Stimulated activated CD8-positive, alpha-beta memory T cell treated with anti-CD3 and anti-CD28 coated beads, Interleukin-4, amount 100 ng/mL, for 24 hours (primary cell): ENCODE data around the gene CALM3.
"Not testable (repeated sequence)": the region's sequence is repeated elsewhere in the genome, so short reads cannot be mapped to it uniquely, and the experiment has no call there.

Source experiments
- DNase-seq: peaks from one replicate; pipeline ENCODE4 v3.0.0-alpha.2; 2020; ENCODE audit warnings: low read depth

The CALM3 gene

DNA sequence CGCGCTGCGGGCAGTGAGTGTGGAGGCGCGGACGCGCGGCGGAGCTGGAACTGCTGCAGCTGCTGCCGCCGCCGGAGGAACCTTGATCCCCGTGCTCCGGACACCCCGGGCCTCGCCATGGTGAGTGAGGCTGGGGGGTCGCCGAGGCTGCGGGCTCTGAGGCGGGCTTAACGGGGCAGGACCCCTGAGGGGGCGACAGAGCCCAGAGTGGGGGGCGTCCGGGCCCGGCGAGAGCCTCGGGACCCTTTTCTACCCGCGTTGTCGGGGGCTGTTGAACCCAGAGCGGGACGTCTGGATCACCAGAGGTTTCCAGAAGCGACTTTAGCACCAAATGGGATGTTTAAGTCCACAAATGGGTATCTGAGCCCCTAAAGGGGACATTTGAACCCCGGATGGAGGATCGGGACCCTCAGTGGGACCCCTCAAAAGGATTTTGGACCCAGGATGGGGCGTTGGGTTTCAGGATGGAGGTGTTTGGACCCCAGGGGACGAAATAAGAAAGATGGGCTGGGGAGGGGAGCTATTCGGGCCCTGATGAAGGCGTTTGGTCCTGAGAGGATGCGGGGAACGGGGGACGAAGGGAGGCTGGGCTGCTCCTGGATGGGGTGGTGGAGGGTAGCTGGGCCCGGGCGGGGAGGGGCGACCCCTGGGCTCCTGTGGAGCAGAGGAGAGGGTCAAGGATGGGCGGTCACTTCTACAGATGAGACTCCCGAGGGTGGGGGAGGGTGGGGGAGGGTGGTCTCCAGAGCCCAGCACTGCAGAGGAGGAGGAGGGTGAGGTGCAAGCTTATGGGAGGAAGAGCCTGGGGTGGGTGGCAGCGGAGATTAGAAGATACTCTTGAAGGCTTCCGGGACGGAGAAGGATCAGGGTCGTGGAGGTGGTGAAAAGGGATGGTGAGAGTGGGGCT, at the start of gene CALM3:
TSS of gene CALM3 (plus strand) at position 13 of the 907 bp plus-strand sequence. CDS start at position 118, 105 bp downstream.
- no peak for DNase-seq

DNA sequence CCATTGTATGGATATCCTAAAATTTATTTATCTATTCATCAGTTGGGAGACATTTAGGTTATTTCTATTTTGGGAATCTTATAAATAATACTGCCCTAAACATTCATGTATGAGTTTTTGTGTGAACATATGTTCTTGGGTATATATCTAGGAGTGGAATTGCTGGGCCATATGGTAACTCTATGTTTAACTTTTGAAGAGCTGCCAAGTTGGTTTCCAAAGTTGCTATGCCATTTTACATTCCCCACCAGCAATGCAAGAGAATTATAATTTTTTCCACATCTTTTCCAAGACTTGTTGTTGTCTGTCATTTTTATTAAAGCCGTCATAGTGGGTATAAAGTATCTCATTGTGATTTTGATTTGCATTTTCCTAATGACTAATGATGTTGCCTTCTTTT, 48.2 kb upstream of the CALM3 start:
- DNase-seq = no peak

DNA sequence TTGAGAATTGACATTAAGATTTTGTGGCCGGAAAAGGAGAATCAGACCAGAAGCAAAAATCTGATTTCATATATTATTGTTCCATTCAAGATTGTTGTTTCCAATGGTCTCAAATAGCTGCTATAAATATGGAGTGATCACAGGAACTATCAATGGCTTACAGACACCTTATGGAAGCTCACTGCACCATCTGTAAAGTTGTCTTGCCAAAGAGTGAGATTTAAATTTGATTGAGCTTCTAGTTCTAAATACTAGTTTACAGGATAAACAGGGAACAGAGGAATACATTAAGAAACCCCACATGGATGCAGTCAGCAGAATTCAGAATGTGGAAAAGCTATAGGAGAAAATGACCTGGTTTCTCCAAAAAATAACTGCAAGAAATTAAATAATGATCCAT, 47.0 kb upstream of the CALM3 start:
- no peak for DNase-seq

DNA sequence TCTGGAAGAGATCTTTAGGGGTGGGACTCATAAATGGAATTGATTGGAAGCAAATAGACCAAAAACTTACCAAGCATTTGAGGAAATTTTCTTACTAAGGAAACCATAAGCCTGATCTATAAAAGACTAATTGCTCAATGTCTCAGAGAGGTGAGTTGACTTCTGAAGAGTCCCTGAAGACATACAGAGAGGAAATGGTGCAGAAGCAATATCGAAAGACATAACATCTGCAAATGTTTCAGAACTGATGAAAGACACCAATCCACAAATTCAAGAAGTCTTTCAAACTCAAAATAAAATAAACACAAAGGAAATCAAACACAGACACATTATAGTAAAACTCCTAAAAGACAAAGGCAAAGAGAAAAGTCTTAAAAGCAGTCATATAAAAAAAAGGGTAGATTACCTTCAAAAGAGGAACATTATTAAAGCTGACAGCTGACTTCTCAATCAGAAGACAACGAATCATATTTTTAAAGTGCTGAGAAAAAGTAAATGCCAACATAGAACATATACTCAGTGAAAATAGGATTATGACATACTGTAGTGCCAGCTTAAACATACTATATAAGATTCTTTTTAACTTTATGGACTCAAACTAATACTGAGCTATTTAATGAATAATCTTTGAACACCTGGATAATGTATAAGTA, 45.4 kb upstream of the CALM3 start:
- DNase-seq = no peak

DNA sequence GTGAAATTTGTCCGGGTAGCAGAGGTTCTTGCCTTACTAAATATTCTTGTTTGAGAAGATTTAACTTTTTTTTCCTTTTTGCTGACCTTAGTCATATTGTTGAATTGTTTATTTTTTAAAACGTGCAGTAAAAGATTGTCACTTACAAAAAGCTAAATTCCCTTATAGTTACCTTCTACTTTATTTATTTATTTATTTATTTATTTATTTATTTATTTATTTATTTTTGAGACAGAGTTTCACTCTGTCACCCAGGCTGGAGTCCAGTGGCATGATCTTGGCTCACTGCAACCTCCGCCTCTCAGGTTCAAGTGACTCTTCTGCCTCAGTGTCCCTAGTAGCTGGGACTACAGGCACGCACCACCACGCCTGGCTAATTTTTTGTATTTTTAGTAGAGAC, 44.7 kb upstream of the CALM3 start:
- DNase-seq = not testable (repeated sequence)

DNA sequence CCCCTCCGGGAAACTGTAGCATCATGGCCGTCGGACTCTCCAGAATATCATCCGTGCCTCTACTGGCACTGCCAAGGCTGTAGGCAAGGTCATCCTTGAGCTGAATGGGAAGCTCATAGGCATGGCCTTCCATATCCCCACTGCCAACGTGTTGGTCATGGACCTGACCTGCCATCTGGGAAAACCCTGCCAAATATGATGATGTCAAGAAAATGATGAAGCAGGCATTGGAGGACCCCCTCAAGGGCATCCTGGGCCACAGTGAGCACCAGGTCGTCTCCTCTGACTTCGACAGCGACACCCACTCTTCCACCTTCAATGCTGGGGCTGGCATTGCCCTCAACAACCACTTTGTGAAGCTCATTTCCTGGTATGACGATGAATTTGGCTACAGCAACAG, 41.9 kb upstream of the CALM3 start:
- DNase-seq = no peak

DNA sequence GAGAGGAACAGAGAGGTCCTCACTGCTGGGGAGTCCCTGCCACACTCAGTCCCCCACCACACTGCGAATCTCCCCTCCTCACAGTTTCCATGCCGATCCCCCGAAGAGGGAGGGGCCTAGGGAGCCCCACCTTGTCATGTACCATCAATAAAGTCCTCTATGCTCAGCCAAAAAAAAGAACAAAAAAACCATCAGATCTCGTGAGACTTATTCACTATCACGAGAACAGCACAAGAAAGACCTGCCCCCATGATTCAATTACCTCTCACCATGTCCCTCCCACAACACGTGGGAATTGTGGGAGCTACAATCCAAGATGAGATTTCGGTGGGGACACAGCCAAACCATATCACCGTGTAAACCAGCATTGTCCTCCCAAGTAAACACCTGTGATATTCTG, 41.5 kb upstream of the CALM3 start:
- not testable (repeated sequence) for DNase-seq

DNA sequence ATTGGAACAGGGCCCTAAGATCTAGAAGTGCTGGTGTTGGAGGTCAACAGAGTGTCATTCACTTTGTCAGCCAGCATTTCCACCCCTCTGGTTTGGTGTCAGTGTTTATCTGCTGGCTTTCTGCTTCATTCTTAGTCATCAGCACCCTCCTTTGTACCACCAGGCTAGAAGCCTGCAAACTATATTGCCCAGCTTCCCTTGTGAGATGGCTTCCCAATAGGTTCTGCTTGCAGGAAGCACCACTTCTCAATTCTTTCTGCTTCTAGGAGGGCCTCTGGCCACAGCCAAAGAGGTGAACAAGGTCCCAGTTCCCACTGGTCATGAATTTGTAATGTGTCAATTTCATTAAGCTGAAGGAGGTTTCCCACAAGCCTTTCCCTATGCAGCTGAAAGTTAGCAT, 36.4 kb upstream of the CALM3 start:
- DNase-seq = no peak

DNA sequence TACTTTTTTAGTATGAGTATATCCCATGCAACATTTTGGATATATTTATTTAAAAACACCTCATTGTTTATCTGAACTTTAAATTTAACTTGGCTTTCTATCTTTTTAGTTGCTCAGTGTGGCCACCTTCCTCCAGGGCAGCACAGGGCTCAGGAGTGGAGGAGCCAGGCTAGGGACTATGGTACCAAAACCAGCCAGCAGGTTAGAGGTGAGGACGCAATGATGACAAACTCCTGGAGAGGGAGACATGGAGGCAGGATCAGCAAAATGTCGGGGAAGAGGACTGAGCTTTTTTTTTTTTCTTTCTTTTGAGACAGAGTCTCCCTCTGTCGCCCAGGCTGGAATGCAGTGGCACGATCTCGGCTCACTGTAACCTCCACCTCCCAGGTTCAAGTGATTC, 29.6 kb upstream of the CALM3 start:
- no peak for DNase-seq

DNA sequence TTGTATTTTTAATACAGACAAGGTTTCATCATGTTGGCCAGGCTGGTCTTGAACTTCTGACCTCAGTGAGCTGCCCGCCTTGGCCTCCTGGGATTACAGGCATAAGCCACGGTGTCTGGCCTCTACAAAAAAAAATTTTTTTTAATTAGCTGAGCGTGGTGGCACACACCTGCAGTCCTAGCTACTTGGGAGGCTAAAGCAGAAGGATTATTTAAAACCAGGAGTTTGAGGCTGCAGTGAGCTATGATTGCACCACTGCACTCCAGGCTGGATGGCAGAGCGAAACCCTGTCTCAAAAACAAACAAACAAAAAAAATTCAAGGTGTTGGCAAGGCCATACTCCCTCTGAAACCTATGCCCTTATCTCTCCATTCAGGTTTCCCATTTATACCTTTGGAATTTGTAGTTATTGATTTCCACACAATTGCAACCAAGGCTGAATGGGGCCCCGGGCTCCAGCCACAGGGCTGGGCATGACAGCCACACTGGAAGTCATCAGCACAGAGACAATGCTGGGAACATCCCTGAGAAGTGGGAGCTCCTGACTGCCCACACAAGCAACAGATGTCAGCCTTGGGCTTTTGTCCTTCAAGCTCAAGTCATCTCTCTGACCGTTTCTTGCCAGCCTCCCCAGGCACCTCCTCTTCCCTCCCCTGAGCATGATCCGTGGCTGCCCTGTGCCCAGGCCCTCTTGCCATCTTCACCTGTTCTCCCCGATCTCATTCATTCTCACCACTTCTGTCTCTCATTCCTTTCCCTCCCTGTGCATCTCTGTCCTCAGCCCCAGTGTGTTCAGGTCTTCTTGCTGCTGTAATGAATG, 27.2 kb upstream of the CALM3 start:
- DNase-seq = no peak

DNA sequence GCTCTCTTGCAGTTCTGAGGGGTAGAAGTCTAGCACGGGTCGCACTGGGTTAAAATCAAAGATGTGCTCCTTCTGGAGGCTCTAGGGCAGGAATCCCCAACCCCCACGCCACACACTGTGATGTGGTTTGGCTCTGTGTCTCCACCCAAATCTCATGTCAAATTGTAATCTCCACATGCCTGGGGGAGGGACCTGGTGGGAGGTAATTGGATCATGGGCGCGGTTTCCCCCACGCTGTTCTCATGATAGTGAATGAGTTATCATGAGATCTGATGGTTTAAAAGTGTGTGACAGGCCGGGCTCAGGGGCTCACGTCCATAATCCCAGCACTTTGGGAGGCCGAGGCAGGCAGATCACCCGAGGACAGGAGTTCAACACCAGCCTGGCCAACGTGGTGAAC, 26.6 kb upstream of the CALM3 start:
- peak; percentile 32 for DNase-seq

DNA sequence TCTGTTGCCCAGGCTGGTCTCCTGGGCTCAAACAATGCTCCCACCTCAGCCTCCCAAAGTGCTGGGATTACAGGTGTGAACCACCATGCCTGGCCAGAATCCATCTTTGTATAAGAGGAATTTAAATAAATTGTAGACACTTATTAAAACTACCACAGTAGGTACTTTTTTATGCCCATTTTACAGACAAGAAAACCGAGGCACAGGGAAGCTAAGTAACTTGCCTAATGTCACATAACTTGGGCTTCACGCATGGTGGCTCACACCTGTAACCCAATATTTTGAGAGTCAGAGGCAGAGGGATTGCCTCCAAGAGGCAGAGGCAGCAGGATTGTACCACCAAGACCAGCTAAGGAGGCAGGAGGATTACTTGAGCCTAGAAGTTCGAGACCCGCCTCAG, 22.7 kb upstream of the CALM3 start:
- no peak for DNase-seq

DNA sequence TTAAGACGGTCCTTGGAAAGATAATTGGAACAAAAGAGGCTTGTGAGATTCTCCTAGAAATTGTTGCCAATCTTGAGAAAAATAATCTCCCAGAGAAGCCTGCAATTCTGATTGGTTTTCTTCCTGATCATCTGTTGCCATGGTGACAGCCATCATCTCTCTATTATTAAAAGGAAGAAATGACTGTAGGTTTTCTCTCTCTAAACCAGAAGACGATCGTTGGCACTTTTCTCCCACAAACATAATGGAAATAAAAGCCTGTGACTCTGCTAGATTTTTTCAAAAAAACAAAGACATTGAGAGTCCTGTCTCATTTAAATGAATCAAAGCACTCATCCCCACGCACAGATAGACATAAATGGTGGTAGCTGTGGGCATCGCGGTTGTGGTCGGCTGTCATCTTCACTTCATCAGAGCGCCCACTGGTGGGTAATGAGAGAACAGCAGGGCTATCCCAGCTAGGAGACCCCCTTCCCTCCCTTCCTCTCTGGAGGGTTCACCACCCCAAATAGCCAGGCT, 21.7 kb upstream of the CALM3 start:
- peak; percentile 48 for DNase-seq

DNA sequence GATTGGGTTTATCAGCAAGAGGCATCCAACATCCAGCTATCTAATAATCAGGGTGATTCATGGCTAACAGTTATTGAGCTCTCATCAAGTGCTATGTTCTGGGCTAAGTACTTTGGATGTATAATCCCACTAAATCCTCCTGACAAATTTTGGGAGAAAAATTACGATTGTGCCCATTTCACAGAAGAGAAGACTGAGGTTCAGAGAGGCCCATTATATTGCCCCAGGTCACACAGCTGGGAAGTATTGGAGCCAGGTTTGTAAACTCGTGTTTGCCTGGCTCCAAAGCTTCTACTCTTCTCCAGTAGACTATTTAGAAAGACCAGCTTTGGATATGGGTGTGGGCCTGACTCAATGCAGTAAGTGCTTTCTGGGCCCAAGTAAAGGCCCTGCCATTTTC, 20.9 kb upstream of the CALM3 start:
- no peak for DNase-seq

DNA sequence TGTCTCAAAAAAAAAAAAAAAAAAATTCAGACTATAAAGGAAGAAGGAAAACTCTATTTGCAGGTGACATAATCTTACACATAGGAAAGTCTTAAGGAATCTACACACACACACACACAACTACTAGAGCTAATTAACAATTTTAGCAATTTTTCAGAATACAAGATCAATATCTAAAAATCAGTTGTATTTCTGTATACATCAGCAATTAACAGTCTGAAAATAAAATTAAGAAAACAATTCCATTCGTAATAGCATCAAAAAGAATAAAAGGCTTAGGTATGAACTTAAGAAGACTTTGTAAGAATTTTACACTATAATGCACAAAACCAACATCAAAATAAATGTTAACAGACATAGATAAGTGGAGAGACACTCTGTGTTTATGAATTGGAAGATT, 15.6 kb upstream of the CALM3 start:
- DNase-seq = no peak

DNA sequence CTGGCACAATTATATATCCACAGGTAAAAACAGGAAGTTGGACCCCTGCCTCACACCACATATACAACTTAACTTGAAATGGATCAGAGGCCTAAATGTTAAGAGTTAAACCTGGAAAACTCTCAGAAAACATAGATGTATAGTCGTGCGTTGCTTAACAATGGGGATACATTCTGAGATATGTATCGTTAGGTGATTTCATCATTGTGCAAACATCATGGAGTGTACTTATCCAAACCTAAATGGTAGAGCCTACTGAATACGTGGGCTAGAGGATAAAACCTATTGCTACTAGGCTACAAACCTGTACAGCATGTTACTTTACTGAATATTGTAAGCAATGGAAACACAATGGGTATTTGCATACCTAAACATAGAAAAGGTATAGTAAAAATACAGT, 14.8 kb upstream of the CALM3 start:
- DNase-seq = no peak

DNA sequence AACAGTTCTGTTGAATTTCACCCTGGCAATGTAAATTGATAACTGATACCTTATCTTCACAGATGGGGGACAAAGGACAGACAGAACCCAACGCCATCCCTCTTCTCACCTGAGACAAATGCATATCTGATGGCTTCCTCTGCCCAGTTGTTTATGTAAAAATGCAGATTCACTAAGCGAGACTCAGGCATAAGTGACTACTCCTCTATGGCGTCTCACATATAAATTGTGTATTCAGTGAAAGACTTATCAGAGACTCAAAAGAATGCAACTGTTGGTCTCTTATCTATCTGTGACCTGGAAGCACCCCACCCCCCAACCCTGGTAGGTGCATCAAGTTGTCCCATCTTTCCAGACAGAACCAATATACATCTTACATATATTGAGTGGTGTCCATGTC, 13.3 kb upstream of the CALM3 start:
- DNase-seq = no peak

DNA sequence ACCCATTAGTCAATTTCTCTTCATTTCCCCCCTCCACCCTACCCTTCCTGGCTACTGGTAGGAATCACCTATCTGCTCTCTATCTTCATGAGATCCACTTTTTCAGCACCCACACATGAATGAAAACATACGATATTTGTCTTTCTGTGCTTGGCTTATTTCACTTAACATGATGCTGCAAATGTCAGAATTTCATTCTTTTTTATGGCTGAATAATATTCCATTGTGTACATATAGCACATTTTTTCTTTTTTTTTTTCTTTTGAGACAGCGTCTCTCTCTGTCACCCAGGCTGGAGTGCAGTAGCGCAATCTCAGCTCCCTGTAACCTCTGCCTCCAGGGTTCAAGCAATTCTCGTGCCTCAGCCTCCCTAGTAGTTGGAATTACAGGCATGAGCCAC, 9.9 kb upstream of the CALM3 start:
- no peak for DNase-seq

DNA sequence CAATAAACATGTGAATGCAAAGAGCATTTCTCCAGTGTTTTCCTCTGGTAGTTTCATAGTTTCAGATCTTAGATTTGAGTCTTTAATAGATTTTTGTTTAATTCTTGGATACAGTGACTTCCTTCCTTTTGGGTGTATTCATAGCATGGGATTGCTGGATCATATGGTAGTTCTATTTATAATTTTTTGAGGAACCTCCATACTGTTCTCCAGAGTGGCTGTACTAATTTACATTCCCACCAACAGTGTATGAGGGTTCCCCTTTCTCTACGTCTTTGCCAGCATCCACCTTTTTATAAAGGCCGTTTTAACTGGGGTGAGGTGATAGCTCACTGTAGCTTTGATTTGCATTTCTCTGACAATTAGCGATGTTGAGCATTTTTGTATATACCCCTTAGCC, 9.3 kb upstream of the CALM3 start:
- no peak for DNase-seq

DNA sequence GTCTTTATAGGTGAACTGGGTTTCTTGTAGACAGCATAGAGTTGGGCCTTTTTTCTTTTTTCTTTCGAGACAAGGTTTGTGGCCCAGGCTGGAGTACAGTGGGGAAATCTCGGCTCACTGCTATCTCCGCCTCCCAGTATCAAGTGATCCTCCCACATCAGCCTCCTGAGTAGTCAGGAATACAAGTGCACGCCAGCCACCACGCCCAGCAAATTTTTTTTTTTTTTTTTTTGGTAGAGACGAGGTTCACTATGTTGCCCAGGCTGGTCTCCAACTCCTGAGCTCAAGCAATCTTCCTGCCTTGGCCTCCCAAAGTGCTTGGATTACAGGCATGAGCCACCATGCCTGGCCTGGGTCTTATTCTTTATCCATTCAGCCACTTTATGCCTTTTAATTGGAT, 5.1 kb upstream of the CALM3 start:
- no peak for DNase-seq

DNA sequence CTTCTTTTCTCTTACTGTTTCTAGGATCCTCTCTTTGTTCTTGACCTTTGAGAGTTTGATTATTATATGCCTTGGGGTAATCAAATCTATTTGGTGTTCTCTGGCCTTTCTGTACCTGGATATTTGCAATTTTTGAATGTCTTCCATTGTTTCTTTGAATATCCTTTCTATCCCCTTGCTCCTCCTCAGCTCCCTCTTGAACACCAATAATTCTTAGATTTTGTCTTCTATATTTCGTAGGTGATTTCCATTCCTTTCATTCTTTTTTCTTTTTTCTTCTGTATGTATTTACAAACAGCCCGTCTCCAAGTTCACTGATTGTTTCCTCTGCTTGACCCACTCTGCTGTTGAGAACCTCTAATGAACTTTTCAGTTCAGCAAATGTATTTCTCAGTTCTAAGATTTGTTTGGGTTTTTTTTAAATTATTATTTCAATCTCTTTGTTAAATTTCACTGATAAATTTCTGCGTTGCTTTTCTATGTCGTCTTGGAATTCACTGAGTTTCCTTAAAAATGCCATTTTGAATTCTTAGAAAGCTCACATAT, 2.7 kb upstream of the CALM3 start:
- no peak for DNase-seq

DNA sequence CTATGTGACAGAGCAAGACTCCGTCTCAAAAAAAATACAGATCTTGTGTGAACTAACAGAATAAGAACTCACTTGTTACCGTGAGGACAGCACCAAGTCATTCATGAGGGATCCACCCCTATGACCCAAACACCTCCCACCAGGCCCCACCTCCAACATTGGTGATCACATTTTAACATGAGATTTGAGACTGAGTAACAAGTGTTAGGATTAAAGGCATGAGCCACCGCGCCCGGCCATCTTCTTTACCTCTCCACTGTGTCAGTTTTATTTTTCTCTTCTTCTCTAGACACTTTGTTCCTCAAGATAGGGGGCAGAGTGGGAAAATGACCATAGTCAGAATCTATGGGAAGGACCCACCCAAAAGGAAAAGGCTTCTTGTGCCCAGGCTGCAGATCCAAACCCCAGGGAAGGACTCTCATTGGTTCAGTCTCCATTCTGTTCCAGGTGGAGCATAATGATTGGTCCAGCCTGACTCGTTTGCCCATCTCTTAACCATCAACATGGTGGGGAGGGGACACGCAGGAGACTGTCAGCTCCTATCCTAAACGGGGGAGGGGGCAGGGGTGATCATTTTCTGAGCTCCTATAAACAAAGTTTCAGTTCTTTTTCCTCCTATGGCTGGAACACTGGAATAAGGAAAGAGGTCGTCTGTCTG, 1.3 kb upstream of the CALM3 start:
- DNase-seq = no peak
